Endothelial cell of umbilical vein (primary cell): ENCODE data around the gene NEMF.
A peak's percentile ranks its signal among the peaks of the same experiment; 100 is the strongest.

Experiments used
- EZH2 ChIP-seq: IDR thresholded peaks from 2 replicates; pipeline ENCODE4 v1.6.1; 2012; ENCODE audit warnings: borderline replicate concordance, low read depth, mild to moderate bottlenecking, moderate library complexity, low read length, inconsistent platforms; ENCODE audit not compliant: severe bottlenecking
- FOS ChIP-seq: IDR thresholded peaks from 2 replicates; pipeline ENCODE4 v1.6.1; 2011; ENCODE audit warnings: mild to moderate bottlenecking, low read length, moderate library complexity, borderline replicate concordance; ENCODE audit not compliant: insufficient read depth
- POLR2AphosphoS5 ChIP-seq: IDR thresholded peaks from 2 replicates; pipeline ENCODE4 v1.6.1; 2012; ENCODE audit warnings: low read depth, mild to moderate bottlenecking, control low read depth, low read length, moderate library complexity; ENCODE audit not compliant: insufficient read depth
- TF ChIP-seq, protein P1 (sequence below), 2 donors: IDR thresholded peaks; 1 replicate in 1 of 2; 2 replicates in 1 of 2; pipeline ENCODE4 v1.5.1; 2011; ENCODE audit warnings: low read length in 2 of 2, mild to moderate bottlenecking in 2 of 2, moderate library complexity in 2 of 2, control low read depth in 1 of 2, inconsistent platforms in 1 of 2, low read depth in 1 of 2; ENCODE audit not compliant: insufficient read depth in 1 of 2; ENCODE audit errors: extremely low read depth in 1 of 2
- TF ChIP-seq, protein P2 (sequence below): IDR thresholded peaks from 2 replicates; pipeline ENCODE4 v1.6.1; 2011; ENCODE audit not compliant: insufficient read depth, insufficient read length

DNA sequence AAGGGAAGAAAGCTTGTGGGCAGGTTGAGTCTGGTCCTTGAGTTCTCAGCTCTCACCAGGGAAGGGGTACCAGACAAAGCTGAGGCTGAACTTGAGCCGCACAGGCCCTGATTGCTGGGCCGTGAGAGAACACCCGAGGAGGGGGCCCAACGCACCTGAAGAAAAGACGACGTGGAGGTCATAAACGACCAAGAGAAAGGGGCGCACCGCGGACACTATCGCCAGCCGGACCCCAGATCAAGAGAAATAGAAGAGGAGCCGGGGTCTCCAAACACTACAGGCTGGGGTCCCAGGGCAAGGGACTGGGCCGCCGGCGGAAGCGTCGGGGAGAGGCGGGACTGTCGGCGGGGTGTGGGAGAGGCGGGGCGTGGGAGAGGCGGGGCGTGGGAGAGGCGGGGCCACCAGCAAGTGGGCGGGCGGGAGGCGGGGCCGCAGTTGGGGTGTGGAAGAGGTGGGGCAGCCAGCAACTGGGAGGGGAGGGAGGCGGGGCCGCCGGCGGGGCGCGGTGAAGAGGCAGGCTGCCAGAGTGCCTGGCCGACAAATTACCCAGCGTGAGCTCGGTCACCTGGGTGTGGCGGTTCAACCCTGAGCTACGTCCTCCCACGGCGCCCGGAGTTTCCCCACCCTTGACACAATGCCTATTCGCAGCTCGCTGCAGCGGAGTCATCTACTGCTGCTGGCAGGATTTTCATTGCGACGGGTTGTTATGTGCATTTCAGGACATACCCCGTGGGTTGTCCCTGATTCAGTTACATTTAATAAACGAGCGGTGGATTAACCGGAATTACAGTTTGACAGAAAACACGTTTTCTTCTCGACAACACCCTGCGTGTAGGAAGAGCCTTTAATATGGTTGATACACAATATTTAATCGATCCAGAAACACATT, 15.5 kb upstream of the NEMF start:
- TF ChIP-seq POLR2AphosphoS5 (peak; percentile 91), EZH2 (no peak), FOS (no peak)
- TF ChIP-seq, protein P1, sequence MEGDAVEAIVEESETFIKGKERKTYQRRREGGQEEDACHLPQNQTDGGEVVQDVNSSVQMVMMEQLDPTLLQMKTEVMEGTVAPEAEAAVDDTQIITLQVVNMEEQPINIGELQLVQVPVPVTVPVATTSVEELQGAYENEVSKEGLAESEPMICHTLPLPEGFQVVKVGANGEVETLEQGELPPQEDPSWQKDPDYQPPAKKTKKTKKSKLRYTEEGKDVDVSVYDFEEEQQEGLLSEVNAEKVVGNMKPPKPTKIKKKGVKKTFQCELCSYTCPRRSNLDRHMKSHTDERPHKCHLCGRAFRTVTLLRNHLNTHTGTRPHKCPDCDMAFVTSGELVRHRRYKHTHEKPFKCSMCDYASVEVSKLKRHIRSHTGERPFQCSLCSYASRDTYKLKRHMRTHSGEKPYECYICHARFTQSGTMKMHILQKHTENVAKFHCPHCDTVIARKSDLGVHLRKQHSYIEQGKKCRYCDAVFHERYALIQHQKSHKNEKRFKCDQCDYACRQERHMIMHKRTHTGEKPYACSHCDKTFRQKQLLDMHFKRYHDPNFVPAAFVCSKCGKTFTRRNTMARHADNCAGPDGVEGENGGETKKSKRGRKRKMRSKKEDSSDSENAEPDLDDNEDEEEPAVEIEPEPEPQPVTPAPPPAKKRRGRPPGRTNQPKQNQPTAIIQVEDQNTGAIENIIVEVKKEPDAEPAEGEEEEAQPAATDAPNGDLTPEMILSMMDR (IDR thresholded peaks at IDR 0.05; ENCODE audit: extremely low read depth in 1 of 2, insufficient read depth in 1 of 2, low read depth in 1 of 2, low read length in 2 of 2), result no peak
- TF ChIP-seq, protein P2, sequence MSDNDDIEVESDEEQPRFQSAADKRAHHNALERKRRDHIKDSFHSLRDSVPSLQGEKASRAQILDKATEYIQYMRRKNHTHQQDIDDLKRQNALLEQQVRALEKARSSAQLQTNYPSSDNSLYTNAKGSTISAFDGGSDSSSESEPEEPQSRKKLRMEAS, result no peak
